SK-N-SH treated with all-trans-retinoic acid at 6 μM for 48 hours (cell line): ENCODE data around the gene ID2.

ENCODE experiments used
- ATAC-seq: fragments of 200-7000 bp; cut with Tn5 transposase; 3 replicates; pipeline ENCODE4 v1.9.1; 2020; ENCODE audit warnings: mild to moderate bottlenecking, moderate library complexity
- ARNTL ChIP-seq: fragments of 450-650 bp; formaldehyde crosslinking; IDR thresholded peaks from 2 replicates; pipeline ENCODE4 v1.5.0; 2020; ENCODE audit warnings: low read depth, mild to moderate bottlenecking, moderate library complexity, borderline replicate concordance
- BACH2 ChIP-seq: fragments of 250-450 bp; sonication (Bioruptor Pico); IDR thresholded peaks from 2 replicates; pipeline ENCODE4 v1.9.0; 2021; ENCODE audit warnings: mild to moderate bottlenecking, borderline replicate concordance
- CREB5 ChIP-seq: fragments of 250-450 bp; sonication (Bioruptor Pico); IDR thresholded peaks from 2 replicates; pipeline ENCODE4 v1.5.1; 2020; ENCODE audit warnings: low read depth, mild to moderate bottlenecking, moderate library complexity
- CSRNP3 ChIP-seq: fragments of 250-450 bp; sonication (Bioruptor Pico); IDR thresholded peaks from 2 replicates; pipeline ENCODE4 v1.5.1; 2021; ENCODE audit warnings: mild to moderate bottlenecking, moderate library complexity
- ESRRG ChIP-seq: fragments of 250-450 bp; sonication (Bioruptor Pico); IDR thresholded peaks from 2 replicates; pipeline ENCODE4 v1.6.1; 2021; ENCODE audit warnings: mild to moderate bottlenecking
- GLIS3 ChIP-seq: fragments of 250-450 bp; sonication (Bioruptor Pico); IDR thresholded peaks from 2 replicates; pipeline ENCODE4 v1.5.0; 2020; ENCODE audit warnings: mild to moderate bottlenecking, moderate library complexity
- OSR1 ChIP-seq: fragments of 250-450 bp; sonication (Bioruptor Pico); IDR thresholded peaks from 2 replicates; pipeline ENCODE4 v1.8.0; 2022; ENCODE audit warnings: moderate library complexity, mild to moderate bottlenecking, inconsistent platforms
- POU6F1 ChIP-seq: fragments of 250-450 bp; sonication (Bioruptor Pico); IDR thresholded peaks from 2 replicates; pipeline ENCODE4 v1.8.0; 2021; ENCODE audit warnings: low read depth, mild to moderate bottlenecking, moderate library complexity, borderline replicate concordance
- PPARA ChIP-seq: fragments of 250-450 bp; sonication (Bioruptor Pico); IDR thresholded peaks from 2 replicates; pipeline ENCODE4 v1.5.0; 2020; ENCODE audit warnings: mild to moderate bottlenecking, borderline replicate concordance
- RARB ChIP-seq: fragments of 250-450 bp; sonication (Bioruptor Pico); IDR thresholded peaks from 2 replicates; pipeline ENCODE4 v1.8.0; 2021; ENCODE audit warnings: mild to moderate bottlenecking, moderate library complexity
- SNAI2 ChIP-seq: fragments of 250-450 bp; sonication (Bioruptor Pico); IDR thresholded peaks from 2 replicates; pipeline ENCODE4 v1.5.0; 2020; ENCODE audit warnings: mild to moderate bottlenecking, moderate library complexity
- TOX ChIP-seq: fragments of 250-450 bp; sonication (Bioruptor Pico); IDR thresholded peaks from 2 replicates; pipeline ENCODE4 v1.8.0; 2021; ENCODE audit warnings: mild to moderate bottlenecking, moderate library complexity, borderline replicate concordance
- TSHZ2 ChIP-seq: fragments of 250-450 bp; sonication (Bioruptor Pico); IDR thresholded peaks from 2 replicates; pipeline ENCODE4 v1.5.0; 2020; ENCODE audit warnings: mild to moderate bottlenecking, moderate library complexity
- ZC3H10 ChIP-seq: fragments of 250-450 bp; sonication (Bioruptor Pico); IDR thresholded peaks from 2 replicates; pipeline ENCODE4 v1.5.1; 2021; ENCODE audit warnings: mild to moderate bottlenecking, moderate library complexity
- ZFP3 ChIP-seq: fragments of 250-450 bp; sonication (Bioruptor Pico); IDR thresholded peaks from 2 replicates; pipeline ENCODE4 v1.5.0; 2020; ENCODE audit warnings: mild to moderate bottlenecking, moderate library complexity
- ZFP30 ChIP-seq: fragments of 450-650 bp; formaldehyde crosslinking; IDR thresholded peaks from 2 replicates; pipeline ENCODE4 v1.5.0; 2022; ENCODE audit warnings: mild to moderate bottlenecking, moderate library complexity
- ZNF565 ChIP-seq: fragments of 450-650 bp; formaldehyde crosslinking; conservative IDR thresholded peaks from 2 replicates; pipeline ENCODE4 v1.5.0; 2020; ENCODE audit warnings: low read depth, mild to moderate bottlenecking, moderate library complexity
- ZNF70 ChIP-seq: fragments of 450-650 bp; formaldehyde crosslinking; IDR thresholded peaks from 2 replicates; pipeline ENCODE4 v1.5.0; 2020; ENCODE audit warnings: mild to moderate bottlenecking, moderate library complexity
- ZNF8 ChIP-seq: fragments of 450-650 bp; formaldehyde crosslinking; IDR thresholded peaks from 2 replicates; pipeline ENCODE4 v1.5.0; 2020; ENCODE audit warnings: mild to moderate bottlenecking, moderate library complexity

The ID2 gene

GRCh38 chr2:8670580-8670979 lies 11.3 kb upstream of the ID2 start:
- TF ChIP-seq CREB5 (CRISPR knock-in tag) (no peak), CSRNP3 (CRISPR knock-in tag) (no peak), TSHZ2 (CRISPR knock-in tag) (no peak), ZC3H10 (CRISPR knock-in tag) (no peak), ARNTL (CRISPR knock-in tag) (no peak), ESRRG (CRISPR knock-in tag) (no peak), OSR1 (CRISPR knock-in tag) (no peak), SNAI2 (CRISPR knock-in tag) (no peak), ZNF565 (no peak), POU6F1 (CRISPR knock-in tag) (no peak), GLIS3 (CRISPR knock-in tag) (no peak), ZFP3 (CRISPR knock-in tag) (no peak), RARB (CRISPR knock-in tag) (no peak), ZNF70 (CRISPR knock-in tag) (no peak)
- ATAC-seq, result no peak

- no peak for ATAC-seq
Observed at GRCh38 chr2:8671176-8671575, 10.7 kb upstream of the ID2 start.

GRCh38 chr2:8671802-8672201 lies 10.1 kb upstream of the ID2 start:
- TF ChIP-seq OSR1 (CRISPR knock-in tag) (no peak), GLIS3 (CRISPR knock-in tag) (no peak), PPARA (CRISPR knock-in tag) (no peak), BACH2 (no peak), ZFP30 (CRISPR knock-in tag) (no peak), ZNF565 (no peak), CREB5 (CRISPR knock-in tag) (no peak), ESRRG (CRISPR knock-in tag) (no peak), ARNTL (CRISPR knock-in tag) (no peak), TOX (CRISPR knock-in tag) (no peak), ZNF8 (CRISPR knock-in tag) (no peak), ZC3H10 (CRISPR knock-in tag) (no peak), TSHZ2 (CRISPR knock-in tag) (no peak), ZFP3 (CRISPR knock-in tag) (no peak)
- ATAC-seq, result no peak

More at GRCh38 chr2:8671176-8671575, 10.7 kb upstream of the ID2 start:
- TF ChIP-seq ZFP30 (CRISPR knock-in tag) (no peak), TSHZ2 (CRISPR knock-in tag) (no peak)
